Measurements from ENCODE around the gene DHRS12.

DHRS12 gene

DNA sequence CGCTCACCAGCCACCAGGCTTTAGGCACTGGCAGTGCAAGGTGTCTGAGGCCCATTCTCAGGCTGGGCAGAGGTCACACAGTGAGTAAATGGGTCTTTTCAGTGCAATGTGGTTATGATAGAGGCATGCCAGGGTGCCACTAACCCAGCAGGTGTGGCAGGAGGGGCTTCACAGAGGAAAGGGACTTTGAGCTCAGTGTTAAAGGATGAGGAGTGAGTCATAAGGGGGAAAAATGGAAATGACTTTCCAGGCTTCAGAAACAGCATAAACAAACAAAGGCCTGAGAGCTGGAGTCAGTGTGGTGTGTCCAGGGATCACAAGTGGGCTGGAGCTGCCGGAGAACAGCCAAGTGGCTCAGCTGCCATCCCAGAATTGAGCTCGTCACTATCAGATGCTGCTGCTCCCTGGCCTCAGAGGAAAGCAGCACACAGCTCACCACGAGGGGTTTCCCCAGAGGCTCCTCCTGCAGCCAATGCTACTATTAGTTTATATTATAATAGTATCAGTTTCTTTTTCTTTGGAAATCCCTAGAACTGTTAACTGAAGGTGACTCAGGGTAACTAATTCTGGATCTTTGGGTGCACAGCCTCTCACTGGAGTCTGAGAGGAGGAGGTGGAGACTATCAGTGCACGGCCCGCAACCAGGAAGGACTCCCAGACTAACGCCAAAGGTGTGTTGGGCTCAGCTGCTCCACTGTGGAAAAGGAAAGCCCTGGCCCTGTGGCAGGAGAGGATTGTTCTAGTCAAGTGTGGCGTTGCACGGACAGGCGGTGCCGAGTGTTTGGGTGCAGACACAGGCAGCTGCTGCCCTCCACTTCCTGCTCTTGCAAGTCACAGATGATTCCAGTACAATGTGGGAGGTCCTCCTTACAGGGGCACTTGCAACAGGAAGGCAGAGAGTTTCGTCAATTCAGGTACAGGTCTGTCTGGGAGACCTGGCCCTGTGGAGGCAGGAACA is 39.5 kb downstream of the DHRS12 start:
- Histone ChIP-seq H3K9me3 (ENCODE audit: severe bottlenecking) (no peaks in the 10 kb centered on the region), H3K36me3 (ENCODE audit: low read depth) (peaks cover 40% of the 10 kb centered on the region), H3K27me3 (ENCODE audit: insufficient read depth, poor library complexity, severe bottlenecking) (no peaks in the 10 kb centered on the region), H3K4me1 (ENCODE audit: insufficient read depth, poor library complexity, severe bottlenecking) (no peaks in the 10 kb centered on the region), H3K4me3 (ENCODE audit: severe bottlenecking) (no peak overlapping the region), H3K27ac (ENCODE audit: poor library complexity, severe bottlenecking) (no peak overlapping the region)
- DNase-seq (ENCODE audit: low spot score) (no peak), ATAC-seq (ENCODE audit: low read depth) (no peak)
- TF ChIP-seq, protein P1, sequence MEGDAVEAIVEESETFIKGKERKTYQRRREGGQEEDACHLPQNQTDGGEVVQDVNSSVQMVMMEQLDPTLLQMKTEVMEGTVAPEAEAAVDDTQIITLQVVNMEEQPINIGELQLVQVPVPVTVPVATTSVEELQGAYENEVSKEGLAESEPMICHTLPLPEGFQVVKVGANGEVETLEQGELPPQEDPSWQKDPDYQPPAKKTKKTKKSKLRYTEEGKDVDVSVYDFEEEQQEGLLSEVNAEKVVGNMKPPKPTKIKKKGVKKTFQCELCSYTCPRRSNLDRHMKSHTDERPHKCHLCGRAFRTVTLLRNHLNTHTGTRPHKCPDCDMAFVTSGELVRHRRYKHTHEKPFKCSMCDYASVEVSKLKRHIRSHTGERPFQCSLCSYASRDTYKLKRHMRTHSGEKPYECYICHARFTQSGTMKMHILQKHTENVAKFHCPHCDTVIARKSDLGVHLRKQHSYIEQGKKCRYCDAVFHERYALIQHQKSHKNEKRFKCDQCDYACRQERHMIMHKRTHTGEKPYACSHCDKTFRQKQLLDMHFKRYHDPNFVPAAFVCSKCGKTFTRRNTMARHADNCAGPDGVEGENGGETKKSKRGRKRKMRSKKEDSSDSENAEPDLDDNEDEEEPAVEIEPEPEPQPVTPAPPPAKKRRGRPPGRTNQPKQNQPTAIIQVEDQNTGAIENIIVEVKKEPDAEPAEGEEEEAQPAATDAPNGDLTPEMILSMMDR (IDR thresholded peaks at IDR 0.05; ENCODE audit: poor library complexity, severe bottlenecking) = no peak

DNA sequence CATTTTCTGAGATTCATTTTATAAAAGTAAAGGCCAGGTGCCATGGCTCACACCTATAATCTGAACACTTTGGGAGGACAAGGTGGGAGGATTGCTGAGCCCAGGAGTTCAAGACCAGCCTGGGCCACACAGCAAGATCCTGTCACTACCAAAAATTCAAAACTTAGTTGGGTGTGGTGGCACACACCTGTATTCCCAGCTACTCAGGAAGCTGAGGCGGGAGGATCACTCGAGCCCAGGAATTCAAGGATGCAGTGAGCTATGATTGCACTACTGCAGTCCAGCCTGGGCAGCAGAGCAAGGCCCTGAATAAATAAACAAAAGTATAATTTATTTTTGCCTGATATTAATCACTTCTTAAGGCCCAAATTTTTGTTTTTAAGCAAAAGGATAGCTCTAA is 40.5 kb downstream of the DHRS12 start:
- ATAC-seq (ENCODE audit: low read depth) = no peak
- TF ChIP-seq, protein P1 (IDR thresholded peaks at IDR 0.05; ENCODE audit: poor library complexity, severe bottlenecking) = no peak

DNA sequence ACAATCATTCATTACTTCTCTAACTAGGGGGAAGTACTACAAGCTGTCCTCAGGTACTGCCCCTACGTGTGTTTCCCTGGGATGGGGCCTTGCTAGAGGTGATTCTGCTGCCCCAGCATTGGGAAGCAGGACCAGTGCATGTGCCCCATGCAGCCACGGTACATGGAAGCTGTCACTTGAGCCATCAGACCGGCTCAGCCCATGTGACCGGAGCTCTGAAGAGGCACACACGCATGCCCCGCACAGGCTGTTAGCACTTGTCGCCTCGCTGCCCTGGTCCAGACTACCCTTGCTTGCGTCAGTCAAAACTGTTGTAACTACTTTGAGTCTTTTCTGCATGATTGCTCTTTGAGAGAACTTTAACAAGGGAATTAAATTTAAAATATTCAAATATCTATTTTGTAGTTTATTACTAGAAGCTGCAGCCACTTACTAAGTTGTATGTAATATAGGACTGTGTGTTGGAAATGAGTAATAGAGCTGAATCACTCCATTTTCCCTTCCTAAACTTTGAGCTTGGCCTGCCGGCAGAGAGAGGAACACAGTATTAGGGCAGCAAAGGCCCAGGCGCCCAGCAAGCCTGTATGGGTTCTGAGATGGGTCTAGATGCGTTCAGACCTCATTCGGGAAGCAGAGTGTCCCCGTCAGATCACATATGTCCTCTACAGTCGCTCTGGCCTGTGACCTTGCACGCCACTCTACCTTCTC is 42.2 kb downstream of the DHRS12 start:
- TF ChIP-seq, protein P1 (IDR thresholded peaks at IDR 0.05; ENCODE audit: poor library complexity, severe bottlenecking) = no peak
- DNase-seq (ENCODE audit: low spot score) (no peak), ATAC-seq (ENCODE audit: low read depth) (no peak)
- Histone ChIP-seq H3K4me1 (ENCODE audit: insufficient read depth, poor library complexity, severe bottlenecking) (no peaks in the 10 kb centered on the region), H3K4me3 (ENCODE audit: severe bottlenecking) (no peak overlapping the region), H3K36me3 (ENCODE audit: low read depth) (peaks cover 62% of the 10 kb centered on the region), H3K9me3 (ENCODE audit: severe bottlenecking) (no peaks in the 10 kb centered on the region), H3K27me3 (ENCODE audit: insufficient read depth, poor library complexity, severe bottlenecking) (no peaks in the 10 kb centered on the region), H3K27ac (ENCODE audit: poor library complexity, severe bottlenecking) (no peak overlapping the region)

More for the DNA sequence above, 40.5 kb downstream of the DHRS12 start:
- H3K36me3 ChIP-seq (ENCODE audit: low read depth) = peaks cover 50% of the 10 kb centered on the region
- no peak overlapping the region for H3K4me3 ChIP-seq (ENCODE audit: severe bottlenecking)
- no peaks in the 10 kb centered on the region for H3K9me3 ChIP-seq (ENCODE audit: severe bottlenecking)
- H3K4me1 ChIP-seq (ENCODE audit: insufficient read depth, poor library complexity, severe bottlenecking) = no peaks in the 10 kb centered on the region
- H3K27ac ChIP-seq (ENCODE audit: poor library complexity, severe bottlenecking) = no peak overlapping the region
- DNase-seq (ENCODE audit: low spot score) = no peak
- H3K27me3 ChIP-seq (ENCODE audit: insufficient read depth, poor library complexity, severe bottlenecking) = no peaks in the 10 kb centered on the region

DNA sequence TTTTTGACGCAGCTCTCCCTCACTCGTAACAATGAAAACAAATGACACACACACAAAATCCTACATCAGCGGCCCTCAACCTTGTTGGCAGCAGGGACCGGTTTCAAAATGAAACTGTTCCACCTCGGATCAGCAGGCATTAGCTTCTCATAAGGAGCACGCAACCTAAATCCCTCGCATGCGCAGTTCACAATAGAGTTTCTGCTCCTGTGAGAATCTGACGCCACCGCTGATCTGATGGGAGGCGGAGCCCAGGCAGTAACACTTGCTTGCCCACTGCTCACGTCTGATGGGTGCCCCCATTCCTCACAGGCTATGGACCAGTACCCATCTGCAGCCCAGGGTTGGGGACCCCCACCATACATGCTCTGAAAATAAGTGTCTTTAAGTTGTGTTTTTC is 43.4 kb downstream of the DHRS12 start:
- no peaks in the 10 kb centered on the region for H3K27me3 ChIP-seq (ENCODE audit: insufficient read depth, poor library complexity, severe bottlenecking)
- H3K27ac ChIP-seq (ENCODE audit: poor library complexity, severe bottlenecking) = no peak overlapping the region
- TF ChIP-seq, protein P1 (IDR thresholded peaks at IDR 0.05; ENCODE audit: poor library complexity, severe bottlenecking) = no peak
- peaks cover 66% of the 10 kb centered on the region for H3K36me3 ChIP-seq (ENCODE audit: low read depth)
- no peaks in the 10 kb centered on the region for H3K4me1 ChIP-seq (ENCODE audit: insufficient read depth, poor library complexity, severe bottlenecking)
- ATAC-seq (ENCODE audit: low read depth) = no peak
- no peak overlapping the region for H3K4me3 ChIP-seq (ENCODE audit: severe bottlenecking)
- H3K9me3 ChIP-seq (ENCODE audit: severe bottlenecking) = no peaks in the 10 kb centered on the region
- DNase-seq (ENCODE audit: low spot score) = no peak

Measured in RWPE2 (cell line).